ENCODE measurements around the gene NEK4. TPM values are rescaled to one million over a fixed set of nuclear protein-coding genes. Genes with fewer than 3 reads are reported as not detected.

NEK4 gene
- total and polyA plus RNA-seq, 2 of the 13 experiments (the other 11 are each of a cell fraction or from before 2014, with no cell fraction given) = 16.5 to 38.0 TPM

- TF ChIP-seq MED1 (CRISPR knock-in tag; IDR thresholded peaks at IDR 0.05) (peak; percentile 70), TBP (CRISPR knock-in tag; IDR thresholded peaks at IDR 0.05) (no peak; the same call in 1 of the 2 replicates), ZNF260 (CRISPR knock-in tag; IDR thresholded peaks at IDR 0.05; ENCODE audit: borderline replicate concordance, low read depth) (no peak), ZBTB10 (CRISPR knock-in tag; IDR thresholded peaks at IDR 0.05; ENCODE audit: borderline replicate concordance) (peak; percentile 61; the same call in 1 of the 2 replicates), HDAC2 (CRISPR knock-in tag; IDR thresholded peaks at IDR 0.05) (peak; percentile 69; the same call in 1 of the 2 replicates), TCF7L2 (IDR thresholded peaks at IDR 0.05; ENCODE audit: low read depth, low read length) (no peak), TEAD2 (CRISPR knock-in tag; IDR thresholded peaks at IDR 0.05) (no peak), XBP1 (CRISPR knock-in tag; IDR thresholded peaks at IDR 0.05) (peak; percentile 60; the same call in 1 of the 2 replicates), ZNF879 (CRISPR knock-in tag; IDR thresholded peaks at IDR 0.05) (no peak), ZNF367 (CRISPR knock-in tag; IDR thresholded peaks at IDR 0.05; ENCODE audit: borderline replicate concordance) (no peak), DMAP1 (CRISPR knock-in tag; IDR thresholded peaks at IDR 0.05) (peak; percentile 74), RNF219 (CRISPR knock-in tag; IDR thresholded peaks at IDR 0.05) (no peak), HDAC1 (CRISPR knock-in tag; IDR thresholded peaks at IDR 0.05) (peak; percentile 100), FUBP1 (CRISPR knock-in tag; IDR thresholded peaks at IDR 0.05; ENCODE audit: borderline replicate concordance) (no peak), ZNF841 (CRISPR knock-in tag; IDR thresholded peaks at IDR 0.05; ENCODE audit: borderline replicate concordance) (no peak), ZNF512 (CRISPR knock-in tag; IDR thresholded peaks at IDR 0.05) (no peak), ZNF775 (CRISPR knock-in tag; IDR thresholded peaks at IDR 0.05; ENCODE audit: borderline replicate concordance) (0 out of 2 replicates have a peak, but pooled peaks have one; percentile 23), ZNF670 (CRISPR knock-in tag; IDR thresholded peaks at IDR 0.05; ENCODE audit: borderline replicate concordance) (peak; percentile 88; the same call in 1 of the 2 replicates), SIN3B (IDR thresholded peaks at IDR 0.05; ENCODE audit: low read length) (no peak), ZFP36L1 (CRISPR knock-in tag; IDR thresholded peaks at IDR 0.05) (no peak)
Measured at GRCh38 chr3:52705688-52706686, 64.8 kb downstream of the NEK4 start, which contains the start of the genes GLT8D1 and SPCS1 (continued).

All from HepG2 (cell line).